ENCODE measurements around the gene TLCD3A. TPM values are rescaled to one million over a fixed set of nuclear protein-coding genes. Genes with fewer than 3 reads are reported as not detected.

Gene TLCD3A
- total and polyA plus RNA-seq, 9 of the 15 experiments (the other 6 are each of a cell fraction or from before 2014, with no cell fraction given), result 1.3 to 13.5 (median 7.3) TPM

DNA sequence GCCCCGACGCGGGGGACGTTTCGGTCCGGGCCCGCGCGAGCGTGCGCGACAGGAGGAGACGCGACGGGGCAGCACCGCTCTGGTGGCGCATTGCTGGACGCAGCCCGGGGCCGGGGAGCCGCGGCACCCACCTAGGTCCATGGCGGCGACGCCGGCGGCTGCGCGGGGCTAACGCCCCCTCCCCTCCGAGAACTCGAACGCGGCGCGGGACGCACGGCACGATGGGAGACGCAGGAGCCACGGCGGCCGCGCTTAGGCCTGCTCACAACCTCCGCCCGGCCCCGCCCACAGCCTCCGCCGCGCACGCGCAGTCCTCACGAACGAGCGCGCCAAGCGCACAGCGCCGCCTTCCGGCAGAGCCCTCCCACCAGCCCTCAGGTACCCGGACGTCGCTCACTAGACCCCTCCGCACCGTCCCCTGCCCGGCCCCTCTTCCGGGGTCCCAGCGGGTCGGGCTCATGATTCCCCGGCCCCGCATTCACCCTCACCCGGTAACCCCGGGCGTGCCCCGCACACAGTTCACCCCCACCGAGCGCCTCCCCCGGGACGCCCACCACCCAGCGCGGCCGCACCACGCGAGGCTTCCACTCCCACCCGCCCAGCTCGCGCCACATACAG is 19.7 kb downstream of the TLCD3A start, which contains the start of gene GEMIN4 (continued):
- TF ChIP-seq, protein P1, sequence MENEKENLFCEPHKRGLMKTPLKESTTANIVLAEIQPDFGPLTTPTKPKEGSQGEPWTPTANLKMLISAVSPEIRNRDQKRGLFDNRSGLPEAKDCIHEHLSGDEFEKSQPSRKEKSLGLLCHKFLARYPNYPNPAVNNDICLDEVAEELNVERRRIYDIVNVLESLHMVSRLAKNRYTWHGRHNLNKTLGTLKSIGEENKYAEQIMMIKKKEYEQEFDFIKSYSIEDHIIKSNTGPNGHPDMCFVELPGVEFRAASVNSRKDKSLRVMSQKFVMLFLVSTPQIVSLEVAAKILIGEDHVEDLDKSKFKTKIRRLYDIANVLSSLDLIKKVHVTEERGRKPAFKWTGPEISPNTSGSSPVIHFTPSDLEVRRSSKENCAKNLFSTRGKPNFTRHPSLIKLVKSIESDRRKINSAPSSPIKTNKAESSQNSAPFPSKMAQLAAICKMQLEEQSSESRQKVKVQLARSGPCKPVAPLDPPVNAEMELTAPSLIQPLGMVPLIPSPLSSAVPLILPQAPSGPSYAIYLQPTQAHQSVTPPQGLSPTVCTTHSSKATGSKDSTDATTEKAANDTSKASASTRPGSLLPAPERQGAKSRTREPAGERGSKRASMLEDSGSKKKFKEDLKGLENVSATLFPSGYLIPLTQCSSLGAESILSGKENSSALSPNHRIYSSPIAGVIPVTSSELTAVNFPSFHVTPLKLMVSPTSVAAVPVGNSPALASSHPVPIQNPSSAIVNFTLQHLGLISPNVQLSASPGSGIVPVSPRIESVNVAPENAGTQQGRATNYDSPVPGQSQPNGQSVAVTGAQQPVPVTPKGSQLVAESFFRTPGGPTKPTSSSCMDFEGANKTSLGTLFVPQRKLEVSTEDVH (IDR thresholded peaks at IDR 0.05; ENCODE audit: low read depth, partially characterized antibody), result peak; percentile 38
- no peak for TF ChIP-seq PPARD (CRISPR knock-in tag; IDR thresholded peaks at IDR 0.05)
- peak; percentile 19 to 68; a peak in 3 of 4 replicates for TF ChIP-seq NONO (IDR thresholded peaks at IDR 0.05; ENCODE audit: low read depth in 2 of 2, low read length in 1 of 2)
- TF ChIP-seq, protein P2, sequence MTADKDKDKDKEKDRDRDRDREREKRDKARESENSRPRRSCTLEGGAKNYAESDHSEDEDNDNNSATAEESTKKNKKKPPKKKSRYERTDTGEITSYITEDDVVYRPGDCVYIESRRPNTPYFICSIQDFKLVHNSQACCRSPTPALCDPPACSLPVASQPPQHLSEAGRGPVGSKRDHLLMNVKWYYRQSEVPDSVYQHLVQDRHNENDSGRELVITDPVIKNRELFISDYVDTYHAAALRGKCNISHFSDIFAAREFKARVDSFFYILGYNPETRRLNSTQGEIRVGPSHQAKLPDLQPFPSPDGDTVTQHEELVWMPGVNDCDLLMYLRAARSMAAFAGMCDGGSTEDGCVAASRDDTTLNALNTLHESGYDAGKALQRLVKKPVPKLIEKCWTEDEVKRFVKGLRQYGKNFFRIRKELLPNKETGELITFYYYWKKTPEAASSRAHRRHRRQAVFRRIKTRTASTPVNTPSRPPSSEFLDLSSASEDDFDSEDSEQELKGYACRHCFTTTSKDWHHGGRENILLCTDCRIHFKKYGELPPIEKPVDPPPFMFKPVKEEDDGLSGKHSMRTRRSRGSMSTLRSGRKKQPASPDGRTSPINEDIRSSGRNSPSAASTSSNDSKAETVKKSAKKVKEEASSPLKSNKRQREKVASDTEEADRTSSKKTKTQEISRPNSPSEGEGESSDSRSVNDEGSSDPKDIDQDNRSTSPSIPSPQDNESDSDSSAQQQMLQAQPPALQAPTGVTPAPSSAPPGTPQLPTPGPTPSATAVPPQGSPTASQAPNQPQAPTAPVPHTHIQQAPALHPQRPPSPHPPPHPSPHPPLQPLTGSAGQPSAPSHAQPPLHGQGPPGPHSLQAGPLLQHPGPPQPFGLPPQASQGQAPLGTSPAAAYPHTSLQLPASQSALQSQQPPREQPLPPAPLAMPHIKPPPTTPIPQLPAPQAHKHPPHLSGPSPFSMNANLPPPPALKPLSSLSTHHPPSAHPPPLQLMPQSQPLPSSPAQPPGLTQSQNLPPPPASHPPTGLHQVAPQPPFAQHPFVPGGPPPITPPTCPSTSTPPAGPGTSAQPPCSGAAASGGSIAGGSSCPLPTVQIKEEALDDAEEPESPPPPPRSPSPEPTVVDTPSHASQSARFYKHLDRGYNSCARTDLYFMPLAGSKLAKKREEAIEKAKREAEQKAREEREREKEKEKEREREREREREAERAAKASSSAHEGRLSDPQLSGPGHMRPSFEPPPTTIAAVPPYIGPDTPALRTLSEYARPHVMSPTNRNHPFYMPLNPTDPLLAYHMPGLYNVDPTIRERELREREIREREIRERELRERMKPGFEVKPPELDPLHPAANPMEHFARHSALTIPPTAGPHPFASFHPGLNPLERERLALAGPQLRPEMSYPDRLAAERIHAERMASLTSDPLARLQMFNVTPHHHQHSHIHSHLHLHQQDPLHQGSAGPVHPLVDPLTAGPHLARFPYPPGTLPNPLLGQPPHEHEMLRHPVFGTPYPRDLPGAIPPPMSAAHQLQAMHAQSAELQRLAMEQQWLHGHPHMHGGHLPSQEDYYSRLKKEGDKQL (CRISPR knock-in tag; IDR thresholded peaks at IDR 0.05; ENCODE audit: borderline replicate concordance), result no peak
- TF ChIP-seq TEAD1 (CRISPR knock-in tag; IDR thresholded peaks at IDR 0.05), result no peak
- TF ChIP-seq, protein P3, sequence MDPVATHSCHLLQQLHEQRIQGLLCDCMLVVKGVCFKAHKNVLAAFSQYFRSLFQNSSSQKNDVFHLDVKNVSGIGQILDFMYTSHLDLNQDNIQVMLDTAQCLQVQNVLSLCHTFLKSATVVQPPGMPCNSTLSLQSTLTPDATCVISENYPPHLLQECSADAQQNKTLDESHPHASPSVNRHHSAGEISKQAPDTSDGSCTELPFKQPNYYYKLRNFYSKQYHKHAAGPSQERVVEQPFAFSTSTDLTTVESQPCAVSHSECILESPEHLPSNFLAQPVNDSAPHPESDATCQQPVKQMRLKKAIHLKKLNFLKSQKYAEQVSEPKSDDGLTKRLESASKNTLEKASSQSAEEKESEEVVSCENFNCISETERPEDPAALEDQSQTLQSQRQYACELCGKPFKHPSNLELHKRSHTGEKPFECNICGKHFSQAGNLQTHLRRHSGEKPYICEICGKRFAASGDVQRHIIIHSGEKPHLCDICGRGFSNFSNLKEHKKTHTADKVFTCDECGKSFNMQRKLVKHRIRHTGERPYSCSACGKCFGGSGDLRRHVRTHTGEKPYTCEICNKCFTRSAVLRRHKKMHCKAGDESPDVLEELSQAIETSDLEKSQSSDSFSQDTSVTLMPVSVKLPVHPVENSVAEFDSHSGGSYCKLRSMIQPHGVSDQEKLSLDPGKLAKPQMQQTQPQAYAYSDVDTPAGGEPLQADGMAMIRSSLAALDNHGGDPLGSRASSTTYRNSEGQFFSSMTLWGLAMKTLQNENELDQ (CRISPR knock-in tag; IDR thresholded peaks at IDR 0.05; ENCODE audit: borderline replicate concordance), result no peak
- TF ChIP-seq, protein P4, sequence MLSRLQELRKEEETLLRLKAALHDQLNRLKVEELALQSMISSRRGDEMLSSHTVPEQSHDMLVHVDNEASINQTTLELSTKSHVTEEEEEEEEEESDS (CRISPR knock-in tag; IDR thresholded peaks at IDR 0.05), result no peak
- TF ChIP-seq, protein P5, sequence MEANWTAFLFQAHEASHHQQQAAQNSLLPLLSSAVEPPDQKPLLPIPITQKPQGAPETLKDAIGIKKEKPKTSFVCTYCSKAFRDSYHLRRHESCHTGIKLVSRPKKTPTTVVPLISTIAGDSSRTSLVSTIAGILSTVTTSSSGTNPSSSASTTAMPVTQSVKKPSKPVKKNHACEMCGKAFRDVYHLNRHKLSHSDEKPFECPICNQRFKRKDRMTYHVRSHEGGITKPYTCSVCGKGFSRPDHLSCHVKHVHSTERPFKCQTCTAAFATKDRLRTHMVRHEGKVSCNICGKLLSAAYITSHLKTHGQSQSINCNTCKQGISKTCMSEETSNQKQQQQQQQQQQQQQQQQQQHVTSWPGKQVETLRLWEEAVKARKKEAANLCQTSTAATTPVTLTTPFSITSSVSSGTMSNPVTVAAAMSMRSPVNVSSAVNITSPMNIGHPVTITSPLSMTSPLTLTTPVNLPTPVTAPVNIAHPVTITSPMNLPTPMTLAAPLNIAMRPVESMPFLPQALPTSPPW (CRISPR knock-in tag; IDR thresholded peaks at IDR 0.05), result peak; percentile 70
- TF ChIP-seq NR3C1 (CRISPR knock-in tag; IDR thresholded peaks at IDR 0.05), result peak; percentile 73; the same call in 1 of the 2 replicates
- TF ChIP-seq ZNF133 (CRISPR knock-in tag; IDR thresholded peaks at IDR 0.05), result no peak
- TF ChIP-seq SMARCA4 (IDR thresholded peaks at IDR 0.05), result no peak
- no peak for TF ChIP-seq RBBP5 (IDR thresholded peaks at IDR 0.05; ENCODE audit: borderline replicate concordance, insufficient read depth, low read length, poor library complexity, severe bottlenecking)
- no peak for TF ChIP-seq EWSR1 (IDR thresholded peaks at IDR 0.05; ENCODE audit: borderline replicate concordance, low read depth, partially characterized antibody)

All from K562 (cell line).